Measurements from ENCODE around the gene LRFN2.

- no peak for TF ChIP-seq CTCF (conservative IDR thresholded peaks at IDR 0.05 in 1 of 2, IDR thresholded peaks at IDR 0.05 in 1 of 2; ENCODE audit: extremely low read depth in 1 of 2, insufficient read depth in 1 of 2, low read depth in 1 of 2, low read length in 2 of 2)
- TF ChIP-seq EZH2 (IDR thresholded peaks at IDR 0.05; ENCODE audit: borderline replicate concordance, low read length), result no peak
Measured at GRCh38 chr6:40355532-40355931, 231.6 kb downstream of the LRFN2 start.

Data from mammary epithelial cell (primary cell).